ENCODE results near the gene CNGA4. TPM values are rescaled to one million over a fixed set of nuclear protein-coding genes. Genes with fewer than 3 reads are reported as not detected.

Gene CNGA4
- total RNA-seq, 1 experiment from 2014 or later = 0.27 TPM

- Histone ChIP-seq H3K27me3 (ENCODE audit: insufficient read depth, low read length) (no peaks in the 10 kb centered on the region), H3K4me2 (ENCODE audit: low read length) (no peak overlapping the region), H3K9me2 (ENCODE audit: insufficient read depth) (peaks cover 6% of the 10 kb centered on the region; the same call in 1 of the 2 replicates), H3K4me3 (replicated peaks in 1 of 2; ENCODE audit: low read depth in 1 of 2, low read length in 2 of 2) (no peak overlapping the region), H4K20me1 (ENCODE audit: insufficient read depth) (no peaks in the 10 kb centered on the region), H3K9ac (ENCODE audit: low read length) (no peak overlapping the region), H3K4me1 (ENCODE audit: control insufficient read depth in 1 of 2, insufficient read depth in 2 of 2, low read length in 2 of 2) (peaks cover 0 to 16% of the 10 kb centered on the region in 2 experiments; a peak in 2 of 4 replicates), H2AFZ (ENCODE audit: low read depth, low read length, poor library complexity, severe bottlenecking) (no peak overlapping the region), H3K27ac (ENCODE audit: low read depth, low read length) (no peak overlapping the region), H3K36me3 (ENCODE audit: control insufficient read depth in 1 of 2, insufficient read depth in 2 of 2, low read length in 2 of 2) (no peaks in the 10 kb centered on the region), H3K9me3 (ENCODE audit: control insufficient read depth in 1 of 2, insufficient read depth in 1 of 2, low read depth in 1 of 2, low read length in 2 of 2) (no peaks in the 10 kb centered on the region), H3K79me2 (ENCODE audit: insufficient read depth, low read length) (peaks cover 21% of the 10 kb centered on the region)
- DNase-seq (ENCODE audit: low read depth, low spot score) (no peak), ATAC-seq (no peak)
- TF ChIP-seq, protein P1, sequence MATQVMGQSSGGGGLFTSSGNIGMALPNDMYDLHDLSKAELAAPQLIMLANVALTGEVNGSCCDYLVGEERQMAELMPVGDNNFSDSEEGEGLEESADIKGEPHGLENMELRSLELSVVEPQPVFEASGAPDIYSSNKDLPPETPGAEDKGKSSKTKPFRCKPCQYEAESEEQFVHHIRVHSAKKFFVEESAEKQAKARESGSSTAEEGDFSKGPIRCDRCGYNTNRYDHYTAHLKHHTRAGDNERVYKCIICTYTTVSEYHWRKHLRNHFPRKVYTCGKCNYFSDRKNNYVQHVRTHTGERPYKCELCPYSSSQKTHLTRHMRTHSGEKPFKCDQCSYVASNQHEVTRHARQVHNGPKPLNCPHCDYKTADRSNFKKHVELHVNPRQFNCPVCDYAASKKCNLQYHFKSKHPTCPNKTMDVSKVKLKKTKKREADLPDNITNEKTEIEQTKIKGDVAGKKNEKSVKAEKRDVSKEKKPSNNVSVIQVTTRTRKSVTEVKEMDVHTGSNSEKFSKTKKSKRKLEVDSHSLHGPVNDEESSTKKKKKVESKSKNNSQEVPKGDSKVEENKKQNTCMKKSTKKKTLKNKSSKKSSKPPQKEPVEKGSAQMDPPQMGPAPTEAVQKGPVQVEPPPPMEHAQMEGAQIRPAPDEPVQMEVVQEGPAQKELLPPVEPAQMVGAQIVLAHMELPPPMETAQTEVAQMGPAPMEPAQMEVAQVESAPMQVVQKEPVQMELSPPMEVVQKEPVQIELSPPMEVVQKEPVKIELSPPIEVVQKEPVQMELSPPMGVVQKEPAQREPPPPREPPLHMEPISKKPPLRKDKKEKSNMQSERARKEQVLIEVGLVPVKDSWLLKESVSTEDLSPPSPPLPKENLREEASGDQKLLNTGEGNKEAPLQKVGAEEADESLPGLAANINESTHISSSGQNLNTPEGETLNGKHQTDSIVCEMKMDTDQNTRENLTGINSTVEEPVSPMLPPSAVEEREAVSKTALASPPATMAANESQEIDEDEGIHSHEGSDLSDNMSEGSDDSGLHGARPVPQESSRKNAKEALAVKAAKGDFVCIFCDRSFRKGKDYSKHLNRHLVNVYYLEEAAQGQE (IDR thresholded peaks at IDR 0.05; ENCODE audit: low read depth) = no peak
- TF ChIP-seq CEBPB (IDR thresholded peaks at IDR 0.05; ENCODE audit: low read depth) (no peak), EZH2phosphoT487 (IDR thresholded peaks at IDR 0.05; ENCODE audit: borderline replicate concordance) (no peak), POLR2A (IDR thresholded peaks at IDR 0.05; ENCODE audit: borderline replicate concordance, extremely low read depth, insufficient read depth, insufficient read length) (no peak), ELF1 (IDR thresholded peaks at IDR 0.05; ENCODE audit: borderline replicate concordance, low read depth) (no peak), CBX3 (IDR thresholded peaks at IDR 0.05; ENCODE audit: low read depth) (no peak), EZH2 (IDR thresholded peaks at IDR 0.05) (no peak), POLR2AphosphoS5 (IDR thresholded peaks at IDR 0.05; ENCODE audit: low read depth, low read length) (no peak), JUND (IDR thresholded peaks at IDR 0.05) (no peak), EGR1 (IDR thresholded peaks at IDR 0.05; ENCODE audit: low read depth) (no peak), ZFX (IDR thresholded peaks at IDR 0.05) (no peak), CTCF (IDR thresholded peaks at IDR 0.05 in 2 of 3, conservative IDR thresholded peaks at IDR 0.05 in 1 of 3; ENCODE audit: borderline replicate concordance in 1 of 3, insufficient read depth in 1 of 3, low read depth in 2 of 3, low read length in 2 of 3) (no peak), SIN3A (IDR thresholded peaks at IDR 0.05; ENCODE audit: low read depth) (no peak), YY1 (IDR thresholded peaks at IDR 0.05; ENCODE audit: extremely low read depth, insufficient replicate concordance, low read depth, low read length) (no peak), SP1 (IDR thresholded peaks at IDR 0.05; ENCODE audit: low read depth) (no peak), TCF7L2 (IDR thresholded peaks at IDR 0.05; ENCODE audit: borderline replicate concordance, extremely low read depth, insufficient read depth, insufficient read length) (no peak)
- TF ChIP-seq, protein P2, sequence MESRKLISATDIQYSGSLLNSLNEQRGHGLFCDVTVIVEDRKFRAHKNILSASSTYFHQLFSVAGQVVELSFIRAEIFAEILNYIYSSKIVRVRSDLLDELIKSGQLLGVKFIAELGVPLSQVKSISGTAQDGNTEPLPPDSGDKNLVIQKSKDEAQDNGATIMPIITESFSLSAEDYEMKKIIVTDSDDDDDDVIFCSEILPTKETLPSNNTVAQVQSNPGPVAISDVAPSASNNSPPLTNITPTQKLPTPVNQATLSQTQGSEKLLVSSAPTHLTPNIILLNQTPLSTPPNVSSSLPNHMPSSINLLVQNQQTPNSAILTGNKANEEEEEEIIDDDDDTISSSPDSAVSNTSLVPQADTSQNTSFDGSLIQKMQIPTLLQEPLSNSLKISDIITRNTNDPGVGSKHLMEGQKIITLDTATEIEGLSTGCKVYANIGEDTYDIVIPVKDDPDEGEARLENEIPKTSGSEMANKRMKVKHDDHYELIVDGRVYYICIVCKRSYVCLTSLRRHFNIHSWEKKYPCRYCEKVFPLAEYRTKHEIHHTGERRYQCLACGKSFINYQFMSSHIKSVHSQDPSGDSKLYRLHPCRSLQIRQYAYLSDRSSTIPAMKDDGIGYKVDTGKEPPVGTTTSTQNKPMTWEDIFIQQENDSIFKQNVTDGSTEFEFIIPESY (IDR thresholded peaks at IDR 0.05; ENCODE audit: extremely low read depth, insufficient replicate concordance, low read length) = no peak
- BruUV-seq (replicated peaks) = no TSS peak
- POLR2A ChIA-PET = no interaction called here
- CTCF ChIA-PET = interaction anchor here (2.7 kb wide), 1 partner anchor 14 kb away, joined by 11 read pairs; no protein-coding TSS in a partner anchor
- intact Hi-C loops (cut with micrococcal nuclease) = no loop called here
- RAD21 ChIA-PET (ENCODE audit: low non-redundant PET in 1 of 2, low total read pairs in 2 of 2, uncharacterized antibody in 2 of 2, unreplicated experiment in 2 of 2) = no interaction called here
Observed at GRCh38 chr11:6237266-6237665, 1.6 kb upstream of the CNGA4 start.

Measured in HCT116 (cell line).